Limb (tissue), 2 donors: ENCODE data around the gene SND1.

ENCODE experiments used
- DNase-seq, 2 donors: peaks; one replicate each; pipeline ENCODE4 v3.0.0-alpha.2; 2016; ENCODE audit errors: extremely low spot score in 2 of 2

The SND1 gene

DNA sequence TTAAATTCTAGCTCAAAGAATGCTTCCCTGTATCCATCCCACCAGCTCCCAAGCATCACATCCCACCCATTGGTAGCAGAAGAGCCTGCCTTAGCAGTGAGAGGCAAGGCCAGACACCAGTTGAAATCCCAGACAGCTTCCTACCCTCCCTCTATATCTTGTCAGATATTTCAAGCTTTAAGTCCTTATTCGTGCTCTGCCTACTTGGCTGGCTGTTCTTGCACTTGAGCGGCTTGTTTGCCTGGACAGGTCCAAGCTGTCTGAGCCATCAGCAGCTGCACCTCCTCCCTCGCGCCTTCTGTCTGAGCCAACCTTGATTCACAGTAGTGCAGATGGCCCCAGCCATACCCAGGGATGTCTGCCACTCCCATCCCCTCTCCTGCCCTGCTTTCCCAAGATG lies 362.8 kb downstream of the SND1 start:
- DNase-seq = no peak

GRCh38 chr7:128017460-128017859 lies 365.5 kb downstream of the SND1 start:
- DNase-seq = no peak

DNA sequence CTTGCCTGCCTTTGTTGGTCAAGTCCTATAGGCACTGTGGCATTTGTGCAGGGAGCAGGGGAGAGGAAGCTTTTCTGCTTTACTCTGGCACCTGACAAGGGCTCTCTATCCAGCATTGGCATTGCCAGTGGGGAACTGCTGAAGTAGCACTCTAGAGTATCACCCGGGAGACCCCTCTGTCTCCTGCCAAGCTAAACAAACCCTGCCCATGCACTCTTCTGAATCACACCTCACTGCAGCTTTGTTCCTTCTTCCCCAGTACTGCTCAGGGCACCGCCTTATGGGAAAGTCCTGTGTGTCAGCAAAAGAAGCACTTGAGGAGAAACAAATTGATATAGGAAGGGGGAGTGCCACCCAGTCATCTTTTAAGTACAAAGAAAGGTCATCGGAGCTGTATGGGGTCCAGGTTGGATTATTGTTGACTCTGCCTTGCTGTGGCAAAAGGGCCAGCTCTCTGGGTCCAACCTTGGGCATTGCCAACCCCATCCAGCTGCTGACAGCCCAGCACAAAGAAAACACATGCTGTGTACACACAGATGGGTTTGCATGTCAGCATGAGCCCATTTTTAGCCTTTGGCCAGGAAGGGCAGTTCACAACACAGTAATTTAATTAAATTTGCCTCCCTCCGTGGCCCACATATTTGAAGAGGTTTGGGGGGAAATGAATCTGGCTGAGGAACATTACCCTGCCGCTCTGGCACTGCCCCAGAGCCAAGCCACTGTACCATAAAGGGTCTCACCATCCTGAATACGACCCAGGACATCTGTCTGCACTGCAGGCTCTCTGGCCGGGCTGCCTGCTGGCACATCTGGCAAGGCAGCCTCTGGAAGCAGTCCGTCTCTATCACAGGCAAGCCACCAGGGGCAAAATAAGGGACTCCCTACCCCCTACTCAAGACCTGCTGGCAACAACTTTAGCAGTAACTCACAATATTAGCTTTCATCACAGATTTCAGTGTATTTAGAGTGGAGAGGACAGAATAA lies 366.2 kb downstream of the SND1 start:
- DNase-seq = no peak

DNA sequence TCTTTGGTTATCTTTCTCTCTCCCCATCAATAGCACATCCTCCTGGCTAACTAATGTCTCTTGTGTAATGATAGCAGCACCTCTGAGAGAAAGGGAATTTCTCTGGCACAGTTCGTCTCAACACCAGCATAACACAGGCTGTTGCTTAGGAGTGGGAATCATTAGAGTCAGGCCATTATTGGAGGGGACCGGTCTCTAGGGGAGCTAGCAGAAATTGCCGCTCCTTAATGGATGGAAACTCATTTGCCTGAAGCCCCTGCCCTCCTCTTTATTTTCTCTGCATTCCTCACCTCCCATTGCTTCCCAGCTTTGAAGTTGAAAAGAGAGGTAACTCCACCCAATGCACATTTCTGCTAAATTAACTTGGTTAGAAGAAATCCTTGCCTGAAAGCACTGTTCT lies 367.3 kb downstream of the SND1 start:
- DNase-seq = no peak

GRCh38 chr7:128020159-128020558 lies 368.2 kb downstream of the SND1 start:
- DNase-seq = no peak

- no peak for DNase-seq
These were observed 369.4 kb downstream of the SND1 start for GRCh38 chr7:128021366-128021765.

GRCh38 chr7:128022631-128023532 lies 370.9 kb downstream of the SND1 start:
- DNase-seq = no peak

DNA sequence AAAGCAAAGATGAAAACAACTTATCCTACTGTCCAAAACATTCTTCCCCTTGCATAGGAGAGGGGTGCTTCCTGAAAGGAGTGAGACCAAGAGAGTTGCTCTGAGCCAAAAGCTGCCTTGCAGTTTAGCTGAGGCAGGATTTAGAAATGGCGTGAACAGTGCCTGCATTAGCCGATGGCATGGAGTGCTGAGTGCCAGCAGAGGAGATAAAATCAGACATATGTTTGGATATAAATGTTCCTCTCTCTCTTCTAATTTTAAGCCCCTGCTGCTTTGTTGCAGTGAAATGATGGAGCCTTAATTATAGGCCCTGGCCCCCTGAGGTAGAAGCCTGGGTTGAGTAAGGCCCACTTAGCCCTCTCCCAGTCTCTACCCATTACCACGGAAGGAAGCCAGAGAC lies 372.2 kb downstream of the SND1 start:
- no peak for DNase-seq

- no peak for DNase-seq
These were observed 373.4 kb downstream of the SND1 start for GRCh38 chr7:128025380-128025779.

DNA sequence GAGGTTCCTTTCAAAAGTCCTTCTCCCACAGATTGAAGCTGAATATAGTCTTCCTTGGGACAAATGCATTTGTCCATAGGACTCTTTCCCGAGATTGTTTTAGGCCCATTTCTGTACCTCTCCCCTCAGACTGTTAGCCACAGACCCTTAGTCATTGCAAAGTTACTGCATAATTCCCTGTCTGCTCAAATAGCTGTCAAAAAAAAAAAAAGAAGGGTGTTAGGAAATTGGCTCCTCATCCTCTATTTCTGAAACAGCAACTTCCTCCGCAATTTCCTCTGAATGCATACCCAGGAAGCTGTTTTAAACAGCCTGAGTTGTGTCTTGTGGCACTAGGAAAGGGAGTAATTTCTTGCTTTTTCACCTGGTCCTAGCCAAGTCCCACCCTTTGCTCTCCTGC lies 373.8 kb downstream of the SND1 start:
- no peak for DNase-seq

GRCh38 chr7:128026551-128026950 lies 374.6 kb downstream of the SND1 start:
- DNase-seq = no peak

DNA sequence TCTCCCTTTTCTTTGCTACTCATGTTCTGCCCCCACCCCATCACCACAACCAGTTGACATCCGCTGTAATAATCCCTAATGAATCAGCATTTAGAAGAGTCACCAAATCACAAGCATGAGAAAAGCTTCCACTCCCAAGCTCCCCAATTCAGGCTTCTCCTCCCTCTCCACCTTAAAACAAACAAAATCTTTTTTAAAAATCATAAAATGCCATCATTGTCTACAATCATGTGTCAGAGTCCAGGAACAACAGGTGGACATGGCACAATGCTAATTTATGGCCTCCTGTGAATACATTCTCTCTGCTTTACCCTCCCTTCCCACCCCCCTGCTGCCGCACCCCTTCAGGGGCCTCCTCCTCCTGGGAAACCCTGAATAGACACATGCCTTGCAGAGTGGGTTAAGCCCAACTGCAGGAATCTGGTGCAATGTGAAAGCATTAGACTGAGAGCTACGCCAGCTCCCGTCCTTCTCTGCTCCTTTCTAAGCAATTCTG lies 375.5 kb downstream of the SND1 start:
- DNase-seq = no peak

DNA sequence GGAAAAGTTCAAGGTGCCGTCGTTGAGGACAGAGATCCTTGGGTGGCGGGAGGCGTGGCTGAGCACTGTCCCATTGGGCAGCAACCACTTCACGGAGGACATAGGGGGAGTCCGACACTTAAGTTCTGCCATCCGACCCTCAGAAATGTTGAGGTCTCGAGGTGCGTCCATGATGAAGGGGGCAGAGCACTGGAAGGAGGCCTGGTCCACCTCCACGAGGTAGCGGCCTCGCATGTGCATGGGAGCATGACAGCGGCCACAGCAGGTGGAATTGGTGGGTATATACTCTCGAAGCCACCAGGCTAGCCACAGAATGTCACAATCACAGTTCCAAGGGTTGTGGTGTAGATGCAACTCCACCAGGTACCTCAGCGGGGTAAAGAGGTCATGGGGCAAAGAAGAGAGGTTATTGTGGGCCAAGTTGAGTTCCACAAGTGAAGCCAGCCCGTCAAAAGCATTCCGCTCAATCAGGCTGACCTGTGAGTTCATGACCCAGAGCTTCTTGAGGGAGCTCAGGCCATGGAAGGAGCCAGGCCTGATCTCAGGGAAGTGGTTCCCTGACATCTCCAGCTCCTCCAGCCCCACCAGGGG lies 377.5 kb downstream of the SND1 start:
- no peak for DNase-seq

DNA sequence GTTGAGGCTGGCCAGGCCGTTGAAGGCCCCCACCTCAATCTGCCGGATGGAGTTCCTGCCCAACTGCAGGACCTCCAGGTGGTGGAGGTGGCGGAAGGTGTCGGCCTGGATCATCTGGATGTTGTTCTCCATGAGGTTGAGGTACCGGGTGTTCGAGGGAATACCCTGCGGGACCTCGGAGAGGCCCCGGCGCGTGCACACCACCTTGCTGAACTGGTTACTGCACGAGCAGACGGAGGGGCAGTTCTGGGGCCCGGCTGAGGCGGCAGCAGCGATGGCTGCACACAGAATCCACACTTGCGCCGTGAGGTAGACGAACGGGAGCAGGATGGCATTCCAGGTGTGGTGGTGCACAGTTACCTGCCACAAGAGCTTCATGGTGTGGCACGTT lies 378.3 kb downstream of the SND1 start:
- no peak for DNase-seq

- DNase-seq = peak in 1 of 2 donors; percentile 76
These were observed 378.9 kb downstream of the SND1 start, which contains the start of gene LRRC4 for GRCh38 chr7:128030654-128031611. Gene LRRC4 (minus strand): TSS chr7:128031437. CDS start chr7:128030640, 797 bp downstream.

DNA sequence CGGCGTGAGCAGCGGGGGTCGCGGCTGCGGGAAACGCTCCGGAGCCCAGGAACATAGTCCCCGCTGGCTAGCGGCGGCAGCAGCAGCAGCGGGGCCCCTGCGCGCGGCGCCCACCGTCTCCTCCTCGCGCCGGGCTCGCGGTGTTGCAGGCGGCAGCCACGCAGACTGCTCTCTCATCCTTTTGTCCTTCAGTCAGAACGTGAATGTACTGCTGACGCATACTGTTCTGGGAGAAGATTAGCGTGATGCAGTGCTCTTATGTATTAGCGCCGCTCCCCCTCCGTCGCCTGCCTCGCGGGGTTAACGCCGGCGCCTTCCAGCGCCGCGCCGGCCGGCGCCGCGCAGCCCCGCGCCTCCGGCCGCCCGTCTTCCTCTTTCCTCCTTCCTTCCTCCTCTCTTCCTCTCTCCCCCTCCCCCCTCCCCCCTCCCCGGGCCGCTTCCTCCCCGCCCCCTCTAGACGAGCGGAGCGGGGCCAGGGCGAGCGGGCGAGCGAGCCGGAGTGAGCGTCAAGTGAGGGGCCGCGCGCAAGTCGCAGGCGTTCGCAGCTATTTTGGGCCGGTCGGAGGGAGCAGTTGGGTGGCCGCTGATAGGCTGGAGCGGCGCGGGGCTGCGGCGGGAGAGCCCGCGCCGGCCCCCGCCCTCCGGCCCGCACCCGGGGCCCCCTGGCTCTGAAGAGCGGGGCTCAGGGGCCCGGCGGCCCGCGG lies 380.1 kb downstream of the SND1 start:
- peak; percentile 63 to 80 for DNase-seq

- DNase-seq = peak in 1 of 2 donors; percentile 68
These were observed 380.7 kb downstream of the SND1 start for GRCh38 chr7:128032605-128033235.

DNA sequence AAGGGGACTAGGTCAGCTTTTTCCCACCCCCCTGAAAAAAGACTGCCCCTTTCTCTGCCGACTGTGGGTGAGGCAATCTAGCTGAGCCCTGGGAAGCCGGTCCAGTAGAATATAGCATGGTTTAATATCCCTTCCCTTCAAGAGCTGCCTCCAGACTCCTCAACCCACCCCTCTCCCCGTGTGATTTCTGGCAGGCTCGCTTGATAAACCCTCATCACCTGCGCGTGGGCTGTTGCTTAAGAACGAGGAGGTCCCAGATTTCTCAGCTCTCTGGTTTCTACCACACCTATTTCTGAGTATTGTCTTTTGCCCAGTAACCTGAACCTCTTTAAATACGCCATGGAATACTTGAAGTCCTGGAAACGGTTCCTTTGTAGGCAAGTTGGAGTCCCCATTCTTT lies 381.3 kb downstream of the SND1 start:
- no peak for DNase-seq

DNA sequence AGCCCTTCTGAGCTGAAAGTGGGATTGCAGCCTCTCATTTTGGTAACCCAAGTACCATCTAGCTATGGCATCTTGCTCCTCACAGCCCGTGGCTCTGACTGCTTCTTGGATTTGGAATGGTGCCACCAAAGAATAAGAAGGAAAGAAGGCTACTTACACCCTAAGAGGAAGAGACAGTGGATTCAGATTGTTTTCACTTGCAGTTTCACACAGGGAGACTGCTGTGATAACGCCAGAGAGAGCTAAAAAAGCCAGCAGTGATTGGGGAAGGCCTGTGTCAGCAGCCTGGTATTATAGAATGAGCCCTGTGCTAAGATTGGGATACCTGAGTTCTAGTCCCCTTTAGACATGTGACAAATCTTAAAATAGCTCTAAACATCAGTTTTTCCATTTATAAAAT lies 382.8 kb downstream of the SND1 start:
- DNase-seq = no peak
